ENCODE results near the gene RPEL1.

The RPEL1 gene

GRCh38 chr10:103295374-103296015 lies 49.8 kb downstream of the RPEL1 start:
- no peak overlapping the region for H3K4me3 ChIP-seq (ENCODE audit: control insufficient read depth, low read depth, low read length)
- peak; percentile 55 for DNase-seq (ENCODE audit: low read depth)
- TF ChIP-seq CTCF (conservative IDR thresholded peaks at IDR 0.05; ENCODE audit: control insufficient read depth, insufficient read depth, low read depth, low read length) = no peak
